Liver (tissue), 9 donors: ENCODE results near the gene PDE4D. TPM values are rescaled to one million over a fixed set of nuclear protein-coding genes. Genes with fewer than 3 reads are reported as not detected.

ENCODE experiments used
- DNase-seq: peaks from one replicate; pipeline ENCODE4 v3.0.0-alpha.2; 2017; ENCODE audit warnings: low spot score
- H3K27ac ChIP-seq, 2 donors: one replicate each; pipeline ENCODE4 v1.7.0; 2013; ENCODE audit warnings: inconsistent platforms in 2 of 2, low read length in 2 of 2, control low read depth in 1 of 2, low read depth in 1 of 2, mild to moderate bottlenecking in 1 of 2
- H3K27me3 ChIP-seq, 4 donors: one replicate each; pipeline versions ENCODE4 v1.6.1 to v1.7.0; 2013; ENCODE audit warnings: low read length in 3 of 4, inconsistent platforms in 1 of 4, mild to moderate bottlenecking in 1 of 4, moderate library complexity in 1 of 4; ENCODE audit not compliant: control insufficient read depth in 4 of 4, insufficient read depth in 4 of 4
- H3K36me3 ChIP-seq, 4 donors: one replicate each; pipeline versions ENCODE4 v1.6.1 to v1.7.0; 2013; ENCODE audit warnings: low read length in 3 of 4, mild to moderate bottlenecking in 3 of 4, low read depth in 1 of 4, moderate library complexity in 1 of 4; ENCODE audit not compliant: control insufficient read depth in 4 of 4, insufficient read depth in 3 of 4
- H3K4me1 ChIP-seq, 4 donors: one replicate each; pipeline versions ENCODE4 v1.6.1 to v1.7.0; 2013; ENCODE audit warnings: low read length in 3 of 4, mild to moderate bottlenecking in 3 of 4, moderate library complexity in 1 of 4; ENCODE audit not compliant: control insufficient read depth in 4 of 4, insufficient read depth in 4 of 4
- H3K4me3 ChIP-seq, 3 donors: one replicate each; pipeline versions ENCODE4 v1.6.1 to v1.7.0; 2013; ENCODE audit warnings: low read length in 3 of 3, control low read depth in 1 of 3, low read depth in 1 of 3, mild to moderate bottlenecking in 1 of 3
- H3K9ac ChIP-seq, 2 donors: one replicate each; pipeline ENCODE4 v1.7.0; 2013; ENCODE audit warnings: low read length in 2 of 2, mild to moderate bottlenecking in 2 of 2, moderate library complexity in 2 of 2, control low read depth in 1 of 2, low read depth in 1 of 2
- H3K9me3 ChIP-seq, 4 donors: one replicate each; pipeline versions ENCODE4 v1.6.1 to v1.7.0; 2013; ENCODE audit warnings: low read length in 3 of 4; ENCODE audit not compliant: control insufficient read depth in 4 of 4
- EGR1 ChIP-seq, 2 donors: IDR thresholded peaks; 2 replicates each; pipeline ENCODE4 v1.6.1; 2016 to 2018; ENCODE audit warnings: antibody characterized with exemption in 2 of 2, low read depth in 2 of 2
- FOXA1 ChIP-seq: IDR thresholded peaks from 2 replicates; pipeline ENCODE4 v1.6.1; 2016; ENCODE audit warnings: antibody characterized with exemption
- FOXA2 ChIP-seq: IDR thresholded peaks from 2 replicates; pipeline ENCODE4 v1.6.1; 2016; ENCODE audit warnings: antibody characterized with exemption
- GABPA ChIP-seq, 2 donors: IDR thresholded peaks in 1 of 2; conservative IDR thresholded peaks in 1 of 2; 2 replicates each; pipeline ENCODE4 v1.6.1; 2016; ENCODE audit warnings: antibody characterized with exemption in 2 of 2, mild to moderate bottlenecking in 1 of 2, moderate library complexity in 1 of 2
- HNF4A ChIP-seq, 2 donors: conservative IDR thresholded peaks; 2 replicates each; pipeline ENCODE4 v1.6.1; 2016; ENCODE audit warnings: antibody characterized with exemption in 2 of 2, mild to moderate bottlenecking in 2 of 2
- HNF4G ChIP-seq: IDR thresholded peaks from 2 replicates; pipeline ENCODE4 v1.6.1; 2016; ENCODE audit warnings: antibody characterized with exemption
- NR2F2 ChIP-seq: IDR thresholded peaks from 2 replicates; pipeline ENCODE4 v1.6.1; 2016; ENCODE audit warnings: antibody characterized with exemption
- RAD21 ChIP-seq, 2 donors: IDR thresholded peaks; 2 replicates each; pipeline ENCODE4 v1.6.1; 2016; ENCODE audit warnings: antibody characterized with exemption in 2 of 2, mild to moderate bottlenecking in 2 of 2
- RXRA ChIP-seq, 2 donors: IDR thresholded peaks; 2 replicates each; pipeline ENCODE4 v1.6.1; 2017 to 2018; ENCODE audit warnings: antibody characterized with exemption in 2 of 2, mild to moderate bottlenecking in 1 of 2
- SP1 ChIP-seq: IDR thresholded peaks from 2 replicates; pipeline ENCODE4 v1.6.1; 2018; ENCODE audit warnings: antibody characterized with exemption, mild to moderate bottlenecking
- TAF1 ChIP-seq: conservative IDR thresholded peaks from 2 replicates; pipeline ENCODE4 v1.6.1; 2016; ENCODE audit warnings: antibody characterized with exemption, mild to moderate bottlenecking
- YY1 ChIP-seq: IDR thresholded peaks from 2 replicates; pipeline ENCODE4 v1.6.1; 2016; ENCODE audit warnings: antibody characterized with exemption, mild to moderate bottlenecking
- WGBS: extraction: QIAGEN DNeasy Blood & Tissue Kit; methylation state at CpG from one replicate; pipeline ENCODE4 v1.1.7; 2013; 5-methylcytosine and 5-hydroxymethylcytosine counted together
- polyA plus RNA-seq, 2 donors: library from polyadenylated mRNA; stranded (reverse) in 1 of 2; unstranded in 1 of 2; fragments of 200-250 nt in 1 of 2; fragments of >200 nt in 1 of 2; fragmentation: Nextera tagmentation in 1 of 2; extraction: Ambion mirVana in 1 of 2; gene quantifications; one replicate each; pipeline versions ENCODE4 v1.2.1 to v1.2.3, GENCODE V29; 2013 to 2015
- total RNA-seq, 2 donors: library from RNA; depleted of rRNA; stranded (reverse); fragments of >200 nt; gene quantifications; one replicate each; pipeline ENCODE4 v1.2.3, GENCODE V29; 2014
- TF ChIP-seq, protein P1 (sequence below): IDR thresholded peaks from 2 replicates; pipeline ENCODE4 v1.6.1; 2016; ENCODE audit warnings: antibody characterized with exemption, mild to moderate bottlenecking
- TF ChIP-seq, protein P2 (sequence below): IDR thresholded peaks from 2 replicates; pipeline ENCODE4 v1.6.1; 2016; ENCODE audit warnings: antibody characterized with exemption
- TF ChIP-seq, protein P3 (sequence below): IDR thresholded peaks from 2 replicates; pipeline ENCODE4 v1.6.1; 2016; ENCODE audit warnings: antibody characterized with exemption
- TF ChIP-seq, protein P4 (sequence below): IDR thresholded peaks from 2 replicates; pipeline ENCODE4 v1.6.1; 2016; ENCODE audit warnings: antibody characterized with exemption
- donor health status: healthy.
- donor health status: healthy.
- donor health status: healthy.
- donor health status: healthy.
- donor health status: healthy.

The PDE4D gene
- total and polyA plus RNA-seq, 4 donors, result 0.67 to 11.9 (median 6.5) TPM

DNA sequence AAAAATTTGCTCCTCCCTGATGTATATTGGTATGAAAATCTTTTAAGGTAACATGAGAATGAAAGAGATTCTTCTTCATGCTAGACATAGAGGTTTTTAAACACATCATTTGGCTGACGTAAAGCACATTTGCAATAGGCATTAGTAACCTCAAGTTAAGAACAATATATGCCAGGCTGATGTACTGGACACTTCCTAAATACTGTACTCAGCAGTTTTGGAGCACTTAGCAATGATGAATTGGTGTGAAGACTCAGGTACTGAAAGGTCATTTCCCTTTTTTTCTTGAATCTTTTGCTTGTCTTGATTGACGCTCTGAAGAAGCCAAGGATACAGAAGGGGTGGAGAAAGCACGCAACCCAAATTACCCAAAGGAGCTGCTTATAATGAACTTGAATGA is 322.5 kb downstream of the PDE4D start:
- H3K4me1 ChIP-seq, result no peaks in the 10 kb centered on the region
- no peak overlapping the region for H3K4me3 ChIP-seq
- no peaks in the 10 kb centered on the region for H3K27me3 ChIP-seq
- no peaks in the 10 kb centered on the region for H3K36me3 ChIP-seq
- TF ChIP-seq HNF4G (no peak), SP1 (no peak), FOXA2 (no peak), GABPA (IDR thresholded peaks at IDR 0.05 in 1 of 2, conservative IDR thresholded peaks at IDR 0.05 in 1 of 2) (no peak), RXRA (IDR thresholded peaks at IDR 0.05) (no peak), TAF1 (no peak), NR2F2 (no peak), HNF4A (conservative IDR thresholded peaks at IDR 0.05) (no peak), YY1 (no peak), EGR1 (IDR thresholded peaks at IDR 0.05; ENCODE audit: low read depth in 2 of 2) (no peak), FOXA1 (no peak), RAD21 (IDR thresholded peaks at IDR 0.05) (no peak)
- TF ChIP-seq, protein P1, sequence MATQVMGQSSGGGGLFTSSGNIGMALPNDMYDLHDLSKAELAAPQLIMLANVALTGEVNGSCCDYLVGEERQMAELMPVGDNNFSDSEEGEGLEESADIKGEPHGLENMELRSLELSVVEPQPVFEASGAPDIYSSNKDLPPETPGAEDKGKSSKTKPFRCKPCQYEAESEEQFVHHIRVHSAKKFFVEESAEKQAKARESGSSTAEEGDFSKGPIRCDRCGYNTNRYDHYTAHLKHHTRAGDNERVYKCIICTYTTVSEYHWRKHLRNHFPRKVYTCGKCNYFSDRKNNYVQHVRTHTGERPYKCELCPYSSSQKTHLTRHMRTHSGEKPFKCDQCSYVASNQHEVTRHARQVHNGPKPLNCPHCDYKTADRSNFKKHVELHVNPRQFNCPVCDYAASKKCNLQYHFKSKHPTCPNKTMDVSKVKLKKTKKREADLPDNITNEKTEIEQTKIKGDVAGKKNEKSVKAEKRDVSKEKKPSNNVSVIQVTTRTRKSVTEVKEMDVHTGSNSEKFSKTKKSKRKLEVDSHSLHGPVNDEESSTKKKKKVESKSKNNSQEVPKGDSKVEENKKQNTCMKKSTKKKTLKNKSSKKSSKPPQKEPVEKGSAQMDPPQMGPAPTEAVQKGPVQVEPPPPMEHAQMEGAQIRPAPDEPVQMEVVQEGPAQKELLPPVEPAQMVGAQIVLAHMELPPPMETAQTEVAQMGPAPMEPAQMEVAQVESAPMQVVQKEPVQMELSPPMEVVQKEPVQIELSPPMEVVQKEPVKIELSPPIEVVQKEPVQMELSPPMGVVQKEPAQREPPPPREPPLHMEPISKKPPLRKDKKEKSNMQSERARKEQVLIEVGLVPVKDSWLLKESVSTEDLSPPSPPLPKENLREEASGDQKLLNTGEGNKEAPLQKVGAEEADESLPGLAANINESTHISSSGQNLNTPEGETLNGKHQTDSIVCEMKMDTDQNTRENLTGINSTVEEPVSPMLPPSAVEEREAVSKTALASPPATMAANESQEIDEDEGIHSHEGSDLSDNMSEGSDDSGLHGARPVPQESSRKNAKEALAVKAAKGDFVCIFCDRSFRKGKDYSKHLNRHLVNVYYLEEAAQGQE, result no peak
- TF ChIP-seq, protein P2, sequence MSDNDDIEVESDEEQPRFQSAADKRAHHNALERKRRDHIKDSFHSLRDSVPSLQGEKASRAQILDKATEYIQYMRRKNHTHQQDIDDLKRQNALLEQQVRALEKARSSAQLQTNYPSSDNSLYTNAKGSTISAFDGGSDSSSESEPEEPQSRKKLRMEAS, result no peak
- TF ChIP-seq, protein P3, sequence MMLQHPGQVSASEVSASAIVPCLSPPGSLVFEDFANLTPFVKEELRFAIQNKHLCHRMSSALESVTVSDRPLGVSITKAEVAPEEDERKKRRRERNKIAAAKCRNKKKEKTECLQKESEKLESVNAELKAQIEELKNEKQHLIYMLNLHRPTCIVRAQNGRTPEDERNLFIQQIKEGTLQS, result no peak
- no peaks in the 10 kb centered on the region for H3K9me3 ChIP-seq
- no peak for DNase-seq
- 94% methylated on average over 3 of the region's 3 CpGs for WGBS
- H3K27ac ChIP-seq, result no peak overlapping the region
- no peak overlapping the region for H3K9ac ChIP-seq

DNA sequence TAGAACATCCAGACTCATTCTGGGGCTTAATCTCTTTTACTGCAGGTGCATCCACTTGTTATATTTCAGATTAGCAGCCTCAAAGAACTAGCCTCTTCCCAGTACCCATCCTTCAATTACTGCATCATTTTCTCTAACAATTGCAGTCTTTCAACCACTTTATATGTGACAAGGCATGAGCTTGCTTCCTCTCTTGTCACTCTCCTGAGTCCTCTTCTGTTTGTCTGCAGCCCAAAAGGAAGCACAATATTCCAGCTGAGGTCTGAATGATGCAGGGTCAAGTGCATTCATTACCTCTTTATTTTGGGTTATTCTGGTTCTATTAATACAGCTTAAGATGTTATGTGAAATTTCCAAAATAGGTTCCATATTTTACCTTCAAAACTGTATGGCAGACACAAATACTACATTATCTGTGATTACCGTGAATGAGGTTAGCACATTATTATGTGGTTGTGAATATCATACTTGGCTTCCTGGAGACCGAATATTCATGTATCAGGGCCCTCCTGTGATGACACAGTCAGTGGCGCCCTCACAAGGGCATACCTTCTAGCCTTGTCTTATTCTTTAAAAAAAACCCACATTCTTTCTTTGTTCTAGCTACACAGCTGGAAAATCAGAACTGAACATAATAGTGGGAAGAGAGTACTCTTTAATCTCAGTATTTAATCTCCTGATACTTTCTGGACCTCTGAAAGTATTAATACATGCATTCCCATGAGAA is 323.8 kb downstream of the PDE4D start:
- no peak for TF ChIP-seq FOXA2
- no peak for TF ChIP-seq HNF4A (conservative IDR thresholded peaks at IDR 0.05)
- TF ChIP-seq YY1, result no peak
- TF ChIP-seq, protein P3, result no peak
- TF ChIP-seq, protein P4, sequence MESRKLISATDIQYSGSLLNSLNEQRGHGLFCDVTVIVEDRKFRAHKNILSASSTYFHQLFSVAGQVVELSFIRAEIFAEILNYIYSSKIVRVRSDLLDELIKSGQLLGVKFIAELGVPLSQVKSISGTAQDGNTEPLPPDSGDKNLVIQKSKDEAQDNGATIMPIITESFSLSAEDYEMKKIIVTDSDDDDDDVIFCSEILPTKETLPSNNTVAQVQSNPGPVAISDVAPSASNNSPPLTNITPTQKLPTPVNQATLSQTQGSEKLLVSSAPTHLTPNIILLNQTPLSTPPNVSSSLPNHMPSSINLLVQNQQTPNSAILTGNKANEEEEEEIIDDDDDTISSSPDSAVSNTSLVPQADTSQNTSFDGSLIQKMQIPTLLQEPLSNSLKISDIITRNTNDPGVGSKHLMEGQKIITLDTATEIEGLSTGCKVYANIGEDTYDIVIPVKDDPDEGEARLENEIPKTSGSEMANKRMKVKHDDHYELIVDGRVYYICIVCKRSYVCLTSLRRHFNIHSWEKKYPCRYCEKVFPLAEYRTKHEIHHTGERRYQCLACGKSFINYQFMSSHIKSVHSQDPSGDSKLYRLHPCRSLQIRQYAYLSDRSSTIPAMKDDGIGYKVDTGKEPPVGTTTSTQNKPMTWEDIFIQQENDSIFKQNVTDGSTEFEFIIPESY, result no peak
- TF ChIP-seq, protein P1, result no peak
- no peak for TF ChIP-seq NR2F2
- TF ChIP-seq HNF4G, result no peak
- no peak for TF ChIP-seq GABPA (IDR thresholded peaks at IDR 0.05 in 1 of 2, conservative IDR thresholded peaks at IDR 0.05 in 1 of 2)
- TF ChIP-seq EGR1 (IDR thresholded peaks at IDR 0.05; ENCODE audit: low read depth in 2 of 2), result no peak
- no peak for TF ChIP-seq SP1
- no peak for TF ChIP-seq FOXA1
- TF ChIP-seq RXRA (IDR thresholded peaks at IDR 0.05), result no peak
- no peaks in the 10 kb centered on the region for H3K27me3 ChIP-seq
- H3K4me1 ChIP-seq, result no peaks in the 10 kb centered on the region
- H3K4me3 ChIP-seq, result no peak overlapping the region
- H3K36me3 ChIP-seq, result no peaks in the 10 kb centered on the region
- WGBS, result 53% methylated on average over 3 of the region's 3 CpGs
- no peak for DNase-seq
- no peak overlapping the region for H3K27ac ChIP-seq
- H3K9me3 ChIP-seq, result no peaks in the 10 kb centered on the region
- no peak overlapping the region for H3K9ac ChIP-seq
